ENCODE data around the gene DENND4B. TPM values are rescaled to one million over a fixed set of nuclear protein-coding genes. Genes with fewer than 3 reads are reported as not detected.

The DENND4B gene
- total RNA-seq, 1 donor, result 27.5 TPM

- TF ChIP-seq CTCF (IDR thresholded peaks at IDR 0.05; ENCODE audit: extremely low read depth, low read depth, low read length), result no peak
- Histone ChIP-seq H4K20me1 (ENCODE audit: insufficient read depth, low read length) (no peaks in the 10 kb centered on the region), H3K4me1 (ENCODE audit: insufficient read depth, low read length) (peaks cover 9% of the 10 kb centered on the region), H3K27ac (ENCODE audit: low read depth, low read length) (no peak overlapping the region), H3K36me3 (ENCODE audit: insufficient read depth, low read length) (peaks cover 48% of the 10 kb centered on the region), H3K27me3 (ENCODE audit: insufficient read depth, low read length) (no peaks in the 10 kb centered on the region), H3K79me2 (ENCODE audit: insufficient read depth, low read length) (no peaks in the 10 kb centered on the region), H3K9me3 (ENCODE audit: low read depth, low read length) (no peaks in the 10 kb centered on the region), H3K4me2 (ENCODE audit: insufficient read depth, low read length) (no peak overlapping the region), H2AFZ (ENCODE audit: low read length) (no peak overlapping the region), H3K4me3 (ENCODE audit: insufficient read depth, low read length) (no peak overlapping the region)
- DNase-seq (ENCODE audit: insufficient read length, low spot score, missing footprints), result peak; percentile 52
Observed at GRCh38 chr1:153933430-153933829, 13.1 kb downstream of the DENND4B start.

- Histone ChIP-seq H2AFZ (ENCODE audit: low read length) (no peak overlapping the region), H3K27me3 (ENCODE audit: insufficient read depth, low read length) (no peaks in the 10 kb centered on the region), H3K4me2 (ENCODE audit: insufficient read depth, low read length) (no peak overlapping the region), H3K4me3 (ENCODE audit: insufficient read depth, low read length) (no peak overlapping the region), H3K79me2 (ENCODE audit: insufficient read depth, low read length) (no peaks in the 10 kb centered on the region), H4K20me1 (ENCODE audit: insufficient read depth, low read length) (no peaks in the 10 kb centered on the region), H3K27ac (ENCODE audit: low read depth, low read length) (no peak overlapping the region), H3K9me3 (ENCODE audit: low read depth, low read length) (no peaks in the 10 kb centered on the region), H3K4me1 (ENCODE audit: insufficient read depth, low read length) (peaks cover 12% of the 10 kb centered on the region), H3K36me3 (ENCODE audit: insufficient read depth, low read length) (peaks cover 43% of the 10 kb centered on the region)
- TF ChIP-seq CTCF (IDR thresholded peaks at IDR 0.05; ENCODE audit: extremely low read depth, low read depth, low read length), result no peak
- peak; percentile 66 for DNase-seq (ENCODE audit: insufficient read length, low spot score, missing footprints)
Observed at GRCh38 chr1:153932156-153933131, 14.1 kb downstream of the DENND4B start.

- DNase-seq (ENCODE audit: insufficient read length, low spot score, missing footprints), result peak; percentile 41
- no peaks in the 10 kb centered on the region for H4K20me1 ChIP-seq (ENCODE audit: insufficient read depth, low read length)
- no peak overlapping the region for H3K4me2 ChIP-seq (ENCODE audit: insufficient read depth, low read length)
- no peak overlapping the region for H3K27ac ChIP-seq (ENCODE audit: low read depth, low read length)
- H3K79me2 ChIP-seq (ENCODE audit: insufficient read depth, low read length), result no peaks in the 10 kb centered on the region
- no peaks in the 10 kb centered on the region for H3K27me3 ChIP-seq (ENCODE audit: insufficient read depth, low read length)
- no peaks in the 10 kb centered on the region for H3K9me3 ChIP-seq (ENCODE audit: low read depth, low read length)
- no peak for TF ChIP-seq CTCF (IDR thresholded peaks at IDR 0.05; ENCODE audit: extremely low read depth, low read depth, low read length)
- H2AFZ ChIP-seq (ENCODE audit: low read length), result no peak overlapping the region
- H3K36me3 ChIP-seq (ENCODE audit: insufficient read depth, low read length), result peaks cover 23% of the 10 kb centered on the region
- H3K4me3 ChIP-seq (ENCODE audit: insufficient read depth, low read length), result no peak overlapping the region
- peaks cover 12% of the 10 kb centered on the region for H3K4me1 ChIP-seq (ENCODE audit: insufficient read depth, low read length)
Observed at GRCh38 chr1:153929981-153930948, 16.3 kb downstream of the DENND4B start.

Data from osteoblast (primary cell).